ENCODE data around the gene SLC5A1.

SLC5A1 gene

DNA sequence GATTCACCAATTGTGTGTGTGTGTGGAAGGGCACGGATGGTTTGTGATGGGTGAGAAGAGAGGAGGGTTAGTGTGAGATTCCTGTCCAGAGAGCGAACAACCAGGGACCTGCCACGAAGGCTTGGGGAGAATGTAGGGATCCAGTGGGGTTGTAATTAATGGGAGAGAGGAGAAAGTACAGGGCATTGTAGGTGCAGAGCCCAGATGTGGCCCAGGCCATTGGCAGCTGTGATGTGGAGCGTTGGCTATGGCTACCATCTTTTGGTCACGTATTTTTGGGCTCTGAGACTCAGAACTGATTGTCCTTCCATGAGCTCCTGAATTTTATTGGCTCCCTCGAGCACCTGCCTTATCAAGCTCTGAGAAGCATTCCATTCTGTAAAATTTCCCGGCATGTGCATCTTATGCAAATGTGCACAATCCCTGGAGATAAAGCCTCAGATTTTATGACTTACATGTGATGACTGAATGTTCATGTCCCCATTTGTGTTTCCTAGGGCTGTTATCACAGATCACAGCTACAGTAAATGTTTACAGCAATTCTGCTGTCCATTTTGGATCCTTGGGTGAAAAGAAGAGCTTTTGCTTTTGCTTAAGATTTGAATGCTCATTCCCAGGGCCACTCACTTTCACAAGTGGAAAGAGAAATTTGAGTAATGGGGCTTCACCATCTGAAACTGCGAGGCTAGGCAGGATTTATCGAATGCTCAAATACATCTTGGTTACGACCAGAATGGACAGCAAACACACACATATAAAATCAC is 33.1 kb downstream of the SLC5A1 start:
- TF ChIP-seq, protein P1, sequence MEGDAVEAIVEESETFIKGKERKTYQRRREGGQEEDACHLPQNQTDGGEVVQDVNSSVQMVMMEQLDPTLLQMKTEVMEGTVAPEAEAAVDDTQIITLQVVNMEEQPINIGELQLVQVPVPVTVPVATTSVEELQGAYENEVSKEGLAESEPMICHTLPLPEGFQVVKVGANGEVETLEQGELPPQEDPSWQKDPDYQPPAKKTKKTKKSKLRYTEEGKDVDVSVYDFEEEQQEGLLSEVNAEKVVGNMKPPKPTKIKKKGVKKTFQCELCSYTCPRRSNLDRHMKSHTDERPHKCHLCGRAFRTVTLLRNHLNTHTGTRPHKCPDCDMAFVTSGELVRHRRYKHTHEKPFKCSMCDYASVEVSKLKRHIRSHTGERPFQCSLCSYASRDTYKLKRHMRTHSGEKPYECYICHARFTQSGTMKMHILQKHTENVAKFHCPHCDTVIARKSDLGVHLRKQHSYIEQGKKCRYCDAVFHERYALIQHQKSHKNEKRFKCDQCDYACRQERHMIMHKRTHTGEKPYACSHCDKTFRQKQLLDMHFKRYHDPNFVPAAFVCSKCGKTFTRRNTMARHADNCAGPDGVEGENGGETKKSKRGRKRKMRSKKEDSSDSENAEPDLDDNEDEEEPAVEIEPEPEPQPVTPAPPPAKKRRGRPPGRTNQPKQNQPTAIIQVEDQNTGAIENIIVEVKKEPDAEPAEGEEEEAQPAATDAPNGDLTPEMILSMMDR (IDR thresholded peaks at IDR 0.05; ENCODE audit: low read depth, low read length), result no peak
- DNase-seq (ENCODE audit: extremely low read depth, low read depth), result no peak

GRCh38 chr22:32076761-32077084 is 33.7 kb downstream of the SLC5A1 start:
- no peak for DNase-seq (ENCODE audit: extremely low read depth, low read depth)
- TF ChIP-seq, protein P1 (IDR thresholded peaks at IDR 0.05; ENCODE audit: low read depth, low read length), result no peak

- DNase-seq (ENCODE audit: extremely low read depth, low read depth), result no peak
- TF ChIP-seq, protein P1 (IDR thresholded peaks at IDR 0.05; ENCODE audit: low read depth, low read length), result no peak
Measured at GRCh38 chr22:32077151-32077550, 34.1 kb downstream of the SLC5A1 start.

DNA sequence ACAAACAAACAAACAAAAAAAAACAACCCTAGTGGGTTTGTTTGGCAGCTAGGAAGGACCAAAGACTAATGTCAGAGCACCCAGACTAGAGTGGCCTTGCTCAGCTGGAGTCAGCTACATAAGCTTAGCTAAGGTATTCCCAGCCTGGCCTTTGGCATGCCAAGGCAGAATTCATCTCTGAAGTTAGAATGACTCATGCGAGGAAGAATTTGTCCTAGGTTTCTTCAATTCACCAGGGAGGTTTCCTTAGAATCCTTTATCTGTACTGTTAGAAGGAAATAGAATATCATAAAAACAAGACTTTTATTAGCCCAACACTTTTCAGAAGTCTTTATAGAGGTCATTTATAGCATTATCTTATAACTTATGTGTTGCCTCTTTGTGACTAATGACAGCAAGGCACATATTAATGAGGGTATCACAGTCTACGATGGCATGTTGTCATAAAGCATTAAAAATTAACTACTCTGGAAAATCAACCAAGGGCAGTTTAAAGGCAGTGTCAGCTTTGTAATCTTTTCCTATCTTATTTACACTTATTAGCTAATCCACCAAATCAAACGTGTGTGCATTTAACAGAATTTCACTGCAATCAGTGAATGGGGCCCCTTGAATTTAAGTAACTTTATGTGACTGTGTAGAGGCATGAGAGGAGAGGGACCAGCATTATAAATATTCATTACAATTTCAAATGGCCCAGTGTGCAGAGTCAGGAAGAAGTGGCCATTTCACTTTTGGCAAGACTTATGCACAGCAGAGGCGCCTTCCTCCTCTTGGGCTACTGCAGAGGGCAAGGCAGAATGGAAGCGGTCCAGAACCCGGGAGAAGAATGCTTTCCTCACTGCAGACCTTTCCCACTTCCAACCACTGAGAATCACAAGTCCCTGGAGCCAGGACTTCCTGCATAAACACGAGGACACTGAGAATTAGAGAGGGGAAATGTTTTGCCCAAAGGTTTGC is 36.3 kb downstream of the SLC5A1 start:
- DNase-seq (ENCODE audit: extremely low read depth, low read depth), result no peak
- TF ChIP-seq, protein P1 (IDR thresholded peaks at IDR 0.05; ENCODE audit: low read depth, low read length), result no peak

DNA sequence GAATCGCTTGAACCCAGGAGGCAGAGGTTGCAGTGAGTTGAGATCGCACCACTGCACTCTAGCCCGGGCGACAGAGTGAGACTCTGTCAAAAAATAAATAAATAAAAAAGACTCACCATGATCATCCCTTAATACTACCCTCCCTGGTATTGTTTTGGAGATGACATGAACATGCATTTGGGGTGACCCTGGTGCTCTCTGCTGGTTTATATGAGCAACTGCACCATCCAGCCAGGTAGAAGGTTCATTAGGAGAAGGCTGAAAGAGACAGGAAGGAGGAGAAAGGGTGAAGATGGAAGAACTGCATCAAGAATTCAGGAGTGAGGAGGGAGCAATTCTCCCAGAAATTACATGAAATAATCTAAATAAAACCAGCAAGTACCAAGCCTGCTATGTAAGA is 37.8 kb downstream of the SLC5A1 start:
- TF ChIP-seq, protein P1 (IDR thresholded peaks at IDR 0.05; ENCODE audit: low read depth, low read length), result peak; percentile 69
- DNase-seq (ENCODE audit: extremely low read depth, low read depth), result peak; percentile 18

DNA sequence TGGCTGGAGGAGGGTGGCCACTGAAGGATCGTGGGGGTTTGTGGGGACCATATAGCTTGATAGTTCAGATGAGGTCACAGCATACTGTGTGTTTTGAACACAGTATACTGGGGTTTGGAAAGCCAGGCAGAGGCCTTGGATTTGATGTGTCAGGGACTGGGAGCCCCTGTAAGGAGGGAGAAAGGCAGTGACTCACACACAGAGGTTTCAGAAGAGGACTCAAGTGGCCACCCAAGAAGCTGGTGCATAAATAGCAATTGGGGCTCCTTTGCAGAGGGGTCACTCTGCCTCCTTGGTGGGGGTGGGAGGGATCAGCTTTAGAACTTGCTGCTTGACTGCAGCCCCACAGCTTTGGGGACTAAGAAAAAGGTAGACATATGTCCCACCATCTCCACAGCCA is 39.3 kb downstream of the SLC5A1 start:
- no peak for DNase-seq (ENCODE audit: extremely low read depth, low read depth)

More for the DNA sequence above, 39.3 kb downstream of the SLC5A1 start:
- TF ChIP-seq, protein P1 (IDR thresholded peaks at IDR 0.05; ENCODE audit: low read depth, low read length), result no peak
